Measurements from ENCODE around the gene BRCA1. TPM values are rescaled to one million over a fixed set of nuclear protein-coding genes. Genes with fewer than 3 reads are reported as not detected.
A peak's percentile ranks its signal among the peaks of the same experiment; 100 is the strongest.

BRCA1 gene
- total and polyA plus RNA-seq, 12 donors: 1.1 to 10.4 (median 3.7) TPM

GRCh38 chr17:43026595-43026994 is 98.6 kb downstream of the BRCA1 start:
- TF ChIP-seq POLR2A (IDR thresholded peaks at IDR 0.05): no peak
- DNase-seq: no peak
- intact Hi-C loops (cut with DNase I): loop anchor here (10.0 kb wide), 2 partner anchors 58 to 288 kb away; no protein-coding TSS in a partner anchor
- H3K27me3 ChIP-seq: no peaks in the 10 kb centered on the region
- H3K4me3 ChIP-seq: no peak overlapping the region
- WGBS, 4 donors: 68 to 80% (median 76%) methylated on average over 5 of the region's 5 CpGs
- H3K27ac ChIP-seq: no peak overlapping the region
- no peaks in the 10 kb centered on the region for H3K9me3 ChIP-seq (replicated peaks in 1 of 3)
- peaks cover 0 to 10% of the 10 kb centered on the region in 2 donors for H3K4me1 ChIP-seq (replicated peaks in 1 of 2)
- no peaks in the 10 kb centered on the region for H3K36me3 ChIP-seq (replicated peaks in 1 of 2)

GRCh38 chr17:43025766-43026537 is 99.2 kb downstream of the BRCA1 start:
- Histone ChIP-seq H3K9me3 (replicated peaks in 1 of 3) (no peaks in the 10 kb centered on the region), H3K27ac (no peak overlapping the region), H3K36me3 (replicated peaks in 1 of 2) (no peaks in the 10 kb centered on the region), H3K27me3 (no peaks in the 10 kb centered on the region), H3K4me3 (no peak overlapping the region), H3K4me1 (replicated peaks in 1 of 2) (peaks cover 0 to 10% of the 10 kb centered on the region in 2 donors)
- 65 to 78% (median 70%) methylated on average over 13 to 16 of the region's 16 CpGs for WGBS, 4 donors
- peak in 1 of 7 donors; percentile 32 for DNase-seq
- no peak for TF ChIP-seq POLR2A (IDR thresholded peaks at IDR 0.05)
- no peak for TF ChIP-seq CTCF (IDR thresholded peaks at IDR 0.05)
- intact Hi-C loops (cut with DNase I): loop anchor here (10.0 kb wide), 2 partner anchors 59 to 289 kb away; no protein-coding TSS in a partner anchor

- Histone ChIP-seq H3K27ac (peak overlapping the region in 2 of 5 donors; percentile 34 to 87), H3K36me3 (replicated peaks in 1 of 2) (no peaks in the 10 kb centered on the region), H3K4me1 (replicated peaks in 1 of 2) (peaks cover 2 to 15% of the 10 kb centered on the region in 2 donors), H3K9me3 (replicated peaks in 1 of 3) (no peaks in the 10 kb centered on the region), H3K27me3 (no peaks in the 10 kb centered on the region), H3K4me3 (peak overlapping the region in 1 of 4 donors; percentile 79)
- WGBS, 4 donors: 5 to 16% (median 8%) methylated on average over 15 to 27 of the region's 27 CpGs
- intact Hi-C loops (cut with DNase I): loop anchor here (10.0 kb wide), 2 partner anchors 60 to 290 kb away; no protein-coding TSS in a partner anchor
- TF ChIP-seq POLR2A (IDR thresholded peaks at IDR 0.05) (no peak), CTCF (IDR thresholded peaks at IDR 0.05) (no peak)
- DNase-seq: no peak
Observed at GRCh38 chr17:43025290-43025657, 99.9 kb downstream of the BRCA1 start.

- peak; percentile 87 to 98 (median 94) for DNase-seq
- Histone ChIP-seq H3K4me1 (replicated peaks in 1 of 2) (peaks cover 9 to 21% of the 10 kb centered on the region in 2 donors), H3K36me3 (replicated peaks in 1 of 2) (no peaks in the 10 kb centered on the region), H3K9me3 (replicated peaks in 1 of 3) (no peaks in the 10 kb centered on the region), H3K4me3 (peak within 1 kb of the TSS in 3 of 4 donors; percentile 5 to 79 (median 17)), H3K27me3 (no peaks in the 10 kb centered on the region), H3K27ac (peak within 1 kb of the TSS in 3 of 5 donors; percentile 34 to 87 (median 72))
- 0 to 2% (median 0%) methylated on average over 14 to 61 of the region's 61 CpGs for WGBS, 4 donors
- TF ChIP-seq CTCF (IDR thresholded peaks at IDR 0.05) (peak; percentile 50 to 92 (median 86)), POLR2A (IDR thresholded peaks at IDR 0.05) (peak in 1 of 2 donors; percentile 28)
- intact Hi-C loops (cut with DNase I): loop anchor here (5.0 to 10.0 kb wide), 4 partner anchors 60 to 290 kb away; partner anchors contain the start of gene NBR1 (in 1 of the 2)
Observed at GRCh38 chr17:43024407-43025289, 100.5 kb downstream of the BRCA1 start, which contains the start of gene RND2. TSS of gene RND2 (plus strand) at chr17:43025231. CDS start at chr17:43025348, 117 bp downstream.

Data from adrenal gland (tissue), 12 donors.